ENCODE results near the gene PNCK. TPM values are rescaled to one million over a fixed set of nuclear protein-coding genes. Genes with fewer than 3 reads are reported as not detected.

The PNCK gene
- total RNA-seq, 1 experiment from 2014 or later, result not detected

- ChIA-PET POLR2A (no interaction called here), CTCF (no interaction called here)
- Mint-ChIP-seq H3K9me3 (ENCODE audit: unreplicated experiment) (no peaks in the 10 kb centered on the region), H3K4me1 (ENCODE audit: low read depth, unreplicated experiment) (no peaks in the 10 kb centered on the region), H3K27ac (ENCODE audit: unreplicated experiment) (no peak overlapping the region), H3K27me3 (ENCODE audit: insufficient read depth, unreplicated experiment) (no peaks in the 10 kb centered on the region), H3K4me3 (ENCODE audit: unreplicated experiment) (no peak overlapping the region), H3K36me3 (ENCODE audit: insufficient read depth, unreplicated experiment) (peaks cover 24% of the 10 kb centered on the region)
- DNase-seq, result no peak
- Histone ChIP-seq H3K9me3 (no peaks in the 10 kb centered on the region), H3K36me3 (ENCODE audit: control insufficient read depth, insufficient read depth, low read length) (no peaks in the 10 kb centered on the region), H3K4me3 (ENCODE audit: low read depth, low read length) (no peak overlapping the region), H3K4me1 (no peaks in the 10 kb centered on the region), H3K27me3 (replicated peaks; ENCODE audit: control insufficient read depth, insufficient read depth, low read length) (no peaks in the 10 kb centered on the region)
- TF ChIP-seq CTCF (IDR thresholded peaks at IDR 0.05; ENCODE audit: insufficient read depth in 1 of 2, low read depth in 1 of 2, low read length in 1 of 2, severe bottlenecking in 1 of 2, unreplicated experiment in 1 of 2), result no peak
- BruUV-seq (replicated peaks), result no TSS peak
- intact Hi-C loops (cut with micrococcal nuclease; ENCODE audit: unreplicated experiment), result no loop called here
These were observed 16.9 kb upstream of the PNCK start for GRCh38 chrX:153690466-153690865.

- no peaks in the 10 kb centered on the region for H3K9me3 ChIP-seq
- Mint-ChIP-seq H3K36me3 (ENCODE audit: insufficient read depth, unreplicated experiment) (peaks cover 18% of the 10 kb centered on the region), H3K4me1 (ENCODE audit: low read depth, unreplicated experiment) (no peaks in the 10 kb centered on the region), H3K9me3 (ENCODE audit: unreplicated experiment) (no peaks in the 10 kb centered on the region), H3K27ac (ENCODE audit: unreplicated experiment) (no peak overlapping the region), H3K27me3 (ENCODE audit: insufficient read depth, unreplicated experiment) (no peaks in the 10 kb centered on the region), H3K4me3 (ENCODE audit: unreplicated experiment) (peak overlapping the region; percentile 24)
- no peaks in the 10 kb centered on the region for H3K27me3 ChIP-seq (replicated peaks; ENCODE audit: control insufficient read depth, insufficient read depth, low read length)
- no peaks in the 10 kb centered on the region for H3K4me1 ChIP-seq
- POLR2A ChIA-PET, result no interaction called here
- CTCF ChIA-PET, result no interaction called here
- BruUV-seq (replicated peaks), result TSS peak; percentile 56
- H3K4me3 ChIP-seq (ENCODE audit: low read depth, low read length), result no peak overlapping the region
- intact Hi-C loops (cut with micrococcal nuclease; ENCODE audit: unreplicated experiment), result no loop called here
- DNase-seq, result no peak
- no peaks in the 10 kb centered on the region for H3K36me3 ChIP-seq (ENCODE audit: control insufficient read depth, insufficient read depth, low read length)
- TF ChIP-seq CTCF (IDR thresholded peaks at IDR 0.05; ENCODE audit: insufficient read depth in 1 of 2, low read depth in 1 of 2, low read length in 1 of 2, severe bottlenecking in 1 of 2, unreplicated experiment in 1 of 2), result no peak
These were observed 16.2 kb upstream of the PNCK start for GRCh38 chrX:153689654-153690465.

GRCh38 chrX:153688911-153689590 lies 15.4 kb upstream of the PNCK start:
- Histone ChIP-seq H3K9me3 (no peaks in the 10 kb centered on the region), H3K27me3 (replicated peaks; ENCODE audit: control insufficient read depth, insufficient read depth, low read length) (no peaks in the 10 kb centered on the region), H3K4me3 (ENCODE audit: low read depth, low read length) (peak overlapping the region; percentile 23), H3K4me1 (no peaks in the 10 kb centered on the region), H3K36me3 (ENCODE audit: control insufficient read depth, insufficient read depth, low read length) (no peaks in the 10 kb centered on the region)
- no peak for DNase-seq
- Mint-ChIP-seq H3K4me3 (ENCODE audit: unreplicated experiment) (peak overlapping the region; percentile 24), H3K4me1 (ENCODE audit: low read depth, unreplicated experiment) (no peaks in the 10 kb centered on the region), H3K36me3 (ENCODE audit: insufficient read depth, unreplicated experiment) (peaks cover 14% of the 10 kb centered on the region), H3K9me3 (ENCODE audit: unreplicated experiment) (no peaks in the 10 kb centered on the region), H3K27ac (ENCODE audit: unreplicated experiment) (no peak overlapping the region), H3K27me3 (ENCODE audit: insufficient read depth, unreplicated experiment) (no peaks in the 10 kb centered on the region)
- CTCF ChIA-PET, result no interaction called here
- no peak for TF ChIP-seq CTCF (IDR thresholded peaks at IDR 0.05; ENCODE audit: insufficient read depth in 1 of 2, low read depth in 1 of 2, low read length in 1 of 2, severe bottlenecking in 1 of 2, unreplicated experiment in 1 of 2)
- BruUV-seq (replicated peaks), result no TSS peak
- intact Hi-C loops (cut with micrococcal nuclease; ENCODE audit: unreplicated experiment), result no loop called here
- POLR2A ChIA-PET, result no interaction called here
